GM12891 (cell line): ENCODE measurements around the gene GFAP.

Source experiments
- DNase-seq: peaks from one replicate; pipeline ENCODE4 v3.0.0; 2011; ENCODE audit warnings: low spot score; ENCODE audit not compliant: insufficient read length
- FAIRE-seq: peaks from 2 replicates; lab custom pipeline; 2011; peaks lifted over from hg19 to GRCh38; lab: Jason Lieb, UNC
- PAX5 ChIP-seq: IDR thresholded peaks from 2 replicates; pipeline ENCODE4 v1.6.1; 2011; ENCODE audit warnings: low read length, moderate library complexity, mild to moderate bottlenecking; ENCODE audit not compliant: insufficient read depth, severe bottlenecking
- POLR2A ChIP-seq: IDR thresholded peaks from 2 replicates; pipeline ENCODE4 v1.6.1; 2011; ENCODE audit warnings: low read depth, low read length, control low read depth
- POLR2AphosphoS5 ChIP-seq: IDR thresholded peaks from 2 replicates; pipeline ENCODE4 v1.6.1; 2011; ENCODE audit warnings: low read depth, low read length, control low read depth
- POU2F2 ChIP-seq: IDR thresholded peaks from 2 replicates; pipeline ENCODE4 v1.6.1; 2011; ENCODE audit warnings: low read depth, mild to moderate bottlenecking, control low read depth, low read length, moderate library complexity
- SPI1 ChIP-seq: IDR thresholded peaks from 2 replicates; pipeline ENCODE4 v1.6.1; 2011; ENCODE audit warnings: low read depth, low read length, control low read depth
- TAF1 ChIP-seq: IDR thresholded peaks from 2 replicates; pipeline ENCODE4 v1.6.1; 2011; ENCODE audit warnings: low read depth, low read length, control low read depth

The GFAP gene

GRCh38 chr17:44915862-44916780 is 821 bp upstream of the GFAP start:
- no peak for FAIRE-seq
- TF ChIP-seq SPI1 (no peak), TAF1 (no peak), POLR2AphosphoS5 (no peak), PAX5 (no peak), POU2F2 (no peak), POLR2A (no peak)
- DNase-seq: no peak

DNA sequence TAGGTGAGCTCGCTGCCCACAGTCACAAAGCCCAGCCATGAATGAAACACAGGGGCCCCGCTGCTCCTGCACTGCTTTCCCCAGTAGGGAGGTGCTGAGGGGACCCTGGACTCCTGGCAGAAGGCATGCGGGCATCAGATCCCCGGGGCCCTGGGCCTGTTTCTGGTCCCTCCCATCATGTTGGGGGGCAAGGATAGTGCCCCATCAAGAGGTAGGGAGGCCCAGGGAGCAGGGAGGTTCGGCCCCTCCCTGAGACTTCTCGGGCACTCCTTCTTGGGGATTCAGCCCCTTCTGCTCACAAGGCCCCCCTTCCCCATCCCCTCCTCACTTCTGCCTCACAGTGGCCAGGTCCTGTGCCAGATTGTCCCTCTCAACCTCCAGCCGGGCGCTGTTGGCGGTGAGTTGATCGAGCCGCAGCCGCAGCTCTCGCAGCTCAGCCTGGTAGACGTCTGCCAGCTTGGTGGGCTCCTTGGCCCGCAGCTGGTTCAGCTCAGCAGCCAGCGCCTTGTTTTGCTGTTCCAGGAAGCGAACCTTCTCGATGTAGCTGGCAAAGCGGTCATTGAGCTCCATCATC is 515 bp downstream of the GFAP start:
- no peak for DNase-seq
- FAIRE-seq: no peak
- TF ChIP-seq POLR2AphosphoS5: no peak
- TF ChIP-seq POLR2A: no peak
- TF ChIP-seq POU2F2: no peak
- no peak for TF ChIP-seq SPI1
- TF ChIP-seq TAF1: no peak
- no peak for TF ChIP-seq PAX5

DNA sequence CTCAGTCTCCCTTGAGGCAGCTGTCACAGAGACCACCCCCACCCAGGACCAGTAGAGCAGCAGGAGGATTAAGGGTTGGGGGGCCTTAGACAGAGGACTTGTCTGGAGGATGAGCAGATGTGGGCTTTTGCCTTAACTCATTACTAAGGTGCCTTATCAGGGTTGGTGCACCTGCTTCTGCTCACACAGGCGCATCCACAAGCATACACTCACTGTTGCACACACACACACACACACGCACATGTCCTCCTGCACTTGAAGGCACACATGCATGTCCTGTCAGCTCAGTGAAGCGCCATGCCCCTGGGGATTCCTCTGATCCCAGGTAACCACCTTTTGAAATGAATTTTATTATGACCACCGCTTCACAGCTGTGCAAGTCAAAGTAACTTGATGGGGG is 1.2 kb downstream of the GFAP start:
- DNase-seq (no peak), FAIRE-seq (peak; percentile 90)
- no peak for TF ChIP-seq SPI1
- no peak for TF ChIP-seq POU2F2
- no peak for TF ChIP-seq POLR2AphosphoS5
- TF ChIP-seq POLR2A: no peak
- TF ChIP-seq PAX5: no peak
- no peak for TF ChIP-seq TAF1

DNA sequence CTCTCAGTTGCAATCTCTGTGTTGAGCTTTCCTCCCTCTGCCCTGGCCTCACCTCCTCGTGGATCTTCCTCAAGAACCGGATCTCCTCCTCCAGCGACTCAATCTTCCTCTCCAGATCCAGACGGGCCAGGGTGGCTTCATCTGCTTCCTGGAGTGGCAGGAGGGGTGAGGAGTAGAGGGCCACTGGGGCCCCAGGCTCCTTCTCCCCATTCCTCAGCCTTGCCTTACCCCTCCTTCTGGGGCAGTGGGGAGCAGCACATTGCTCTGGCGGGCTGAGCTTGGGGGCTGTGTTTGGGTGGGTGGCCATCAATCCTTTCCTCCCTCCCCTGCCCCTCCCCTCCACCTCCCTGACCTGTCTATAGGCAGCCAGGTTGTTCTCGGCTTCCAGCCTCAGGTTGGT is 1.6 kb downstream of the GFAP start:
- DNase-seq: no peak
- TF ChIP-seq TAF1: no peak
- TF ChIP-seq PAX5: no peak
- TF ChIP-seq SPI1: no peak
- TF ChIP-seq POLR2A: no peak
- no peak for TF ChIP-seq POLR2AphosphoS5
- no peak for TF ChIP-seq POU2F2
- FAIRE-seq: no peak

DNA sequence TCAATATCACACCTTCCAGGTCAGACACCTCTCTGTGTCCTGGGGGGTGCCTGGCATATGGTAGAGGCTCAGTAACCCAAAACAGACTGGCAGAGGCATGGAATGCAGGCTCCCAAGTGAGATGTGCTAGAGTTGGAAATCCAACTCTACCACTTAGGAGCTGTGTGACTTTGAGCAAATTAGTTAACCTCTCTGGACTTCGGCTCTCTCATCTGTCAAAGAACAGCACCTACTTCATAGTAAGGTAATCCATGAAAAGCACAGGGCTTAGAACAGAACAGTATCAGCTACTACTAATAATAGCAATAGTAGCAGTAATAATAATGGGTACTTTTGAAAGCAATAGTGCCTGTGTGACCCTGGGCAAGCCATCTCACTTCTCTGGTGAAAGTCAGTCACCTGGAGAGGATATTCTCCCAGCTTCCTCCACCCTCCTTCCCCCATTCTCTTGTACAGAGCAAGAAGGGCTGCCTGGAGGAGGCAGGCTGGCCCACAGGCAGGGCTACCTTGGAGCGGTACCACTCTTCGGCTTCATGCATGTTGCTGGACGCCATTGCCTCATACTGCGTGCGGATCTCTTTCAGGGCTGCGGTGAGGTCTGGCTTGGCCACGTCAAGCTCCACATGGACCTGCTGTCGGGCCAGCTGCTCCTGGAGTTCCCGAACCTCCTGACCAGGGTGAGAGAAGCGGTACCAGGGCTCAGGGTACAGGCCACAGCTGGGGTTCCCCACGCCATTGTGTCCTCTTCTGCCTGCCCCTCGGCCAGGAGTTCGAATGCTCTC is 2.3 kb downstream of the GFAP start:
- FAIRE-seq (peak; percentile 57), DNase-seq (no peak)
- TF ChIP-seq POLR2A (no peak), POLR2AphosphoS5 (no peak), POU2F2 (no peak), PAX5 (no peak), SPI1 (no peak), TAF1 (no peak)

GRCh38 chr17:44911133-44912001 is 3.9 kb downstream of the GFAP start:
- TF ChIP-seq POLR2AphosphoS5 (no peak), POU2F2 (no peak), SPI1 (no peak), TAF1 (no peak)
- peak; percentile 81 for FAIRE-seq
- peak; percentile 52 for DNase-seq

GRCh38 chr17:44910231-44911106 is 4.8 kb downstream of the GFAP start:
- TF ChIP-seq POU2F2 (no peak), PAX5 (no peak), SPI1 (no peak), TAF1 (no peak), POLR2A (no peak)
- FAIRE-seq (no peak), DNase-seq (no peak)

- no peak for FAIRE-seq
- no peak for DNase-seq
- no peak for TF ChIP-seq POU2F2
- TF ChIP-seq POLR2AphosphoS5: no peak
Observed at GRCh38 chr17:44909681-44910144, 5.6 kb downstream of the GFAP start.
